Lung (tissue), 12 donors: Measurements from ENCODE around the gene TMEM150A. TPM values are rescaled to one million over a fixed set of nuclear protein-coding genes. Genes with fewer than 3 reads are reported as not detected.

Source experiments
- ATAC-seq: fragments of 200-7000 bp; cut with Tn5 transposase; one replicate; pipeline ENCODE4 v1.9.1; 2020; ENCODE audit warnings: moderate number of reproducible peaks; ENCODE audit not compliant: insufficient read depth, low FRiP score
- DNase-seq, 3 donors: peaks; one replicate each; pipeline ENCODE4 v3.0.0-alpha.2; 2013 to 2017
- H3K27ac ChIP-seq, 2 donors: one replicate each; pipeline ENCODE4 v1.5.1; 2013; ENCODE audit warnings: mild to moderate bottlenecking in 2 of 2, moderate library complexity in 2 of 2, control low read depth in 1 of 2, inconsistent platforms in 1 of 2, low read depth in 1 of 2, low read length in 1 of 2
- H3K27me3 ChIP-seq, 3 donors: one replicate each; pipeline ENCODE4 v1.5.1; 2013; ENCODE audit warnings: low read length in 2 of 3; ENCODE audit not compliant: control insufficient read depth in 3 of 3, insufficient read depth in 3 of 3
- H3K36me3 ChIP-seq, 4 donors: one replicate each; pipeline ENCODE4 v1.5.1; 2013; ENCODE audit warnings: low read length in 4 of 4, mild to moderate bottlenecking in 1 of 4, moderate library complexity in 1 of 4; ENCODE audit not compliant: control insufficient read depth in 4 of 4, insufficient read depth in 4 of 4
- H3K4me1 ChIP-seq, 5 donors: one replicate each; pipeline ENCODE4 v1.5.1; 2013; ENCODE audit warnings: low read length in 5 of 5, mild to moderate bottlenecking in 2 of 5, moderate library complexity in 1 of 5; ENCODE audit not compliant: control insufficient read depth in 5 of 5, insufficient read depth in 5 of 5
- H3K4me3 ChIP-seq: one replicate; pipeline ENCODE4 v1.5.1; 2013; ENCODE audit warnings: mild to moderate bottlenecking, control low read depth, moderate library complexity
- H3K9ac ChIP-seq, 2 donors: one replicate each; pipeline ENCODE4 v1.5.1; 2013; ENCODE audit warnings: low read length in 2 of 2, control low read depth in 1 of 2; ENCODE audit not compliant: insufficient read depth in 1 of 2
- H3K9me3 ChIP-seq, 4 donors: one replicate each; pipeline ENCODE4 v1.5.1; 2013; ENCODE audit warnings: low read length in 3 of 4, mild to moderate bottlenecking in 1 of 4, moderate library complexity in 1 of 4; ENCODE audit not compliant: control insufficient read depth in 4 of 4, insufficient read depth in 3 of 4
- CTCF ChIP-seq: IDR thresholded peaks from 2 replicates; pipeline ENCODE4 v1.5.1; 2012; ENCODE audit warnings: mild to moderate bottlenecking; ENCODE audit errors: control extremely low read depth, extremely low read depth
- WGBS, 2 donors: extraction: QIAGEN DNeasy Blood & Tissue Kit; methylation state at CpG; one replicate each; pipeline ENCODE4 v1.1.7; 2013; 5-methylcytosine and 5-hydroxymethylcytosine counted together
- polyA plus RNA-seq, 2 donors: library from polyadenylated mRNA; stranded (reverse); fragments of 200-250 nt; gene quantifications; one replicate each; pipeline ENCODE4 v1.2.1, GENCODE V29; 2013
- total RNA-seq, 2 donors: library from RNA; depleted of rRNA in 1 of 2; stranded (reverse); fragments of >200 nt in 1 of 2; gene quantifications; one replicate each; pipeline ENCODE4 v1.2.1, GENCODE V29; 2014 to 2021
- donor health status: control.
- donor health status: control.
- donor health status: Bipolar disorder and iron deficiency.
- donor health status: healthy.
- donor health status: DM: yes; HTN: yes; CAD: no.

TMEM150A gene
- total and polyA plus RNA-seq, 4 donors = 10.2 to 48.6 (median 31.8) TPM

GRCh38 chr2:85650456-85650855 lies 48.0 kb upstream of the TMEM150A start:
- DNase-seq (no peak), ATAC-seq (no peak)
- Histone ChIP-seq H3K27me3 (no peaks in the 10 kb centered on the region), H3K9ac (no peak overlapping the region), H3K9me3 (no peaks in the 10 kb centered on the region), H3K4me3 (no peak overlapping the region), H3K4me1 (peaks cover 0 to 5% (median 5%) of the 10 kb centered on the region in 5 donors), H3K27ac (peak overlapping the region in 1 of 2 donors; percentile 3), H3K36me3 (peaks cover 32 to 47% (median 37%) of the 10 kb centered on the region in 4 donors)
- TF ChIP-seq CTCF = no peak
- WGBS, 2 donors = 97 to 99% methylated on average over 4 of the region's 4 CpGs

GRCh38 chr2:85649201-85650190 lies 47.0 kb upstream of the TMEM150A start:
- peaks cover 0 to 5% (median 5%) of the 10 kb centered on the region in 5 donors for H3K4me1 ChIP-seq
- peak in 1 of 3 donors; percentile 23 for DNase-seq
- peak overlapping the region in 1 of 2 donors; percentile 87 for H3K27ac ChIP-seq
- no peak overlapping the region for H3K4me3 ChIP-seq
- TF ChIP-seq CTCF = no peak
- no peak overlapping the region for H3K9ac ChIP-seq
- ATAC-seq = no peak
- H3K36me3 ChIP-seq = peaks cover 40 to 57% (median 43%) of the 10 kb centered on the region in 4 donors
- H3K27me3 ChIP-seq = no peaks in the 10 kb centered on the region
- H3K9me3 ChIP-seq = no peaks in the 10 kb centered on the region
- WGBS, 2 donors = 79 to 81% methylated on average over 9 of the region's 9 CpGs

- ATAC-seq (no peak), DNase-seq (peak in 2 of 3 donors; percentile 37 to 43)
- H3K27me3 ChIP-seq = no peaks in the 10 kb centered on the region
- no peak for TF ChIP-seq CTCF
- no peak overlapping the region for H3K4me3 ChIP-seq
- H3K9me3 ChIP-seq = no peaks in the 10 kb centered on the region
- H3K4me1 ChIP-seq = peaks cover 0 to 5% (median 5%) of the 10 kb centered on the region in 5 donors
- no peak overlapping the region for H3K9ac ChIP-seq
- WGBS, 2 donors = 44 to 47% methylated on average over 2 of the region's 2 CpGs
- peak overlapping the region in 1 of 2 donors; percentile 75 for H3K27ac ChIP-seq
- peaks cover 40 to 62% (median 46%) of the 10 kb centered on the region in 4 donors for H3K36me3 ChIP-seq
Measured at GRCh38 chr2:85648619-85649018, 46.1 kb upstream of the TMEM150A start.
